Liver (tissue), 3 donors: Measurements from ENCODE around the gene KLF16.
"Not testable (repeated sequence)": the region's sequence is repeated elsewhere in the genome, so short reads cannot be mapped to it uniquely, and the experiment has no call there.

Experiments used
- ATF3 ChIP-seq: IDR thresholded peaks from 2 replicates; pipeline ENCODE4 v1.6.1; 2016; ENCODE audit warnings: antibody characterized with exemption
- CTCF ChIP-seq: fragments of 150-350 bp; IDR thresholded peaks from 2 replicates; pipeline ENCODE4 v1.5.1; 2017; ENCODE audit warnings: improper control_type of control experiment, low read depth, low read length; ENCODE audit not compliant: missing input control
- EGR1 ChIP-seq, 2 donors: IDR thresholded peaks; 2 replicates each; pipeline ENCODE4 v1.6.1; 2016 to 2018; ENCODE audit warnings: antibody characterized with exemption in 2 of 2, low read depth in 2 of 2
- GABPA ChIP-seq, 2 donors: IDR thresholded peaks in 1 of 2; conservative IDR thresholded peaks in 1 of 2; 2 replicates each; pipeline ENCODE4 v1.6.1; 2016; ENCODE audit warnings: antibody characterized with exemption in 2 of 2, mild to moderate bottlenecking in 1 of 2, moderate library complexity in 1 of 2
- JUND ChIP-seq, 2 donors: IDR thresholded peaks; 2 replicates each; pipeline ENCODE4 v1.6.1; 2016; ENCODE audit warnings: antibody characterized with exemption in 2 of 2
- MAX ChIP-seq: IDR thresholded peaks from 2 replicates; pipeline ENCODE4 v1.6.1; 2016; ENCODE audit warnings: antibody characterized with exemption
- RAD21 ChIP-seq, 2 donors: IDR thresholded peaks; 2 replicates each; pipeline ENCODE4 v1.6.1; 2016; ENCODE audit warnings: antibody characterized with exemption in 2 of 2, mild to moderate bottlenecking in 2 of 2
- SP1 ChIP-seq: IDR thresholded peaks from 2 replicates; pipeline ENCODE4 v1.6.1; 2018; ENCODE audit warnings: antibody characterized with exemption, mild to moderate bottlenecking
- TAF1 ChIP-seq: conservative IDR thresholded peaks from 2 replicates; pipeline ENCODE4 v1.6.1; 2016; ENCODE audit warnings: antibody characterized with exemption, mild to moderate bottlenecking
- YY1 ChIP-seq: IDR thresholded peaks from 2 replicates; pipeline ENCODE4 v1.6.1; 2016; ENCODE audit warnings: antibody characterized with exemption, mild to moderate bottlenecking
- TF ChIP-seq, protein P1 (sequence below): IDR thresholded peaks from 2 replicates; pipeline ENCODE4 v1.6.1; 2016; ENCODE audit warnings: antibody characterized with exemption, mild to moderate bottlenecking
- TF ChIP-seq, protein P2 (sequence below): IDR thresholded peaks from 2 replicates; pipeline ENCODE4 v1.6.1; 2016; ENCODE audit warnings: antibody characterized with exemption
- donor health status: healthy.
- donor health status: healthy.

GRCh38 chr19:1878583-1878982 is 15.2 kb upstream of the KLF16 start:
- TF ChIP-seq, protein P1, sequence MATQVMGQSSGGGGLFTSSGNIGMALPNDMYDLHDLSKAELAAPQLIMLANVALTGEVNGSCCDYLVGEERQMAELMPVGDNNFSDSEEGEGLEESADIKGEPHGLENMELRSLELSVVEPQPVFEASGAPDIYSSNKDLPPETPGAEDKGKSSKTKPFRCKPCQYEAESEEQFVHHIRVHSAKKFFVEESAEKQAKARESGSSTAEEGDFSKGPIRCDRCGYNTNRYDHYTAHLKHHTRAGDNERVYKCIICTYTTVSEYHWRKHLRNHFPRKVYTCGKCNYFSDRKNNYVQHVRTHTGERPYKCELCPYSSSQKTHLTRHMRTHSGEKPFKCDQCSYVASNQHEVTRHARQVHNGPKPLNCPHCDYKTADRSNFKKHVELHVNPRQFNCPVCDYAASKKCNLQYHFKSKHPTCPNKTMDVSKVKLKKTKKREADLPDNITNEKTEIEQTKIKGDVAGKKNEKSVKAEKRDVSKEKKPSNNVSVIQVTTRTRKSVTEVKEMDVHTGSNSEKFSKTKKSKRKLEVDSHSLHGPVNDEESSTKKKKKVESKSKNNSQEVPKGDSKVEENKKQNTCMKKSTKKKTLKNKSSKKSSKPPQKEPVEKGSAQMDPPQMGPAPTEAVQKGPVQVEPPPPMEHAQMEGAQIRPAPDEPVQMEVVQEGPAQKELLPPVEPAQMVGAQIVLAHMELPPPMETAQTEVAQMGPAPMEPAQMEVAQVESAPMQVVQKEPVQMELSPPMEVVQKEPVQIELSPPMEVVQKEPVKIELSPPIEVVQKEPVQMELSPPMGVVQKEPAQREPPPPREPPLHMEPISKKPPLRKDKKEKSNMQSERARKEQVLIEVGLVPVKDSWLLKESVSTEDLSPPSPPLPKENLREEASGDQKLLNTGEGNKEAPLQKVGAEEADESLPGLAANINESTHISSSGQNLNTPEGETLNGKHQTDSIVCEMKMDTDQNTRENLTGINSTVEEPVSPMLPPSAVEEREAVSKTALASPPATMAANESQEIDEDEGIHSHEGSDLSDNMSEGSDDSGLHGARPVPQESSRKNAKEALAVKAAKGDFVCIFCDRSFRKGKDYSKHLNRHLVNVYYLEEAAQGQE = not testable (repeated sequence)
- TF ChIP-seq, protein P2, sequence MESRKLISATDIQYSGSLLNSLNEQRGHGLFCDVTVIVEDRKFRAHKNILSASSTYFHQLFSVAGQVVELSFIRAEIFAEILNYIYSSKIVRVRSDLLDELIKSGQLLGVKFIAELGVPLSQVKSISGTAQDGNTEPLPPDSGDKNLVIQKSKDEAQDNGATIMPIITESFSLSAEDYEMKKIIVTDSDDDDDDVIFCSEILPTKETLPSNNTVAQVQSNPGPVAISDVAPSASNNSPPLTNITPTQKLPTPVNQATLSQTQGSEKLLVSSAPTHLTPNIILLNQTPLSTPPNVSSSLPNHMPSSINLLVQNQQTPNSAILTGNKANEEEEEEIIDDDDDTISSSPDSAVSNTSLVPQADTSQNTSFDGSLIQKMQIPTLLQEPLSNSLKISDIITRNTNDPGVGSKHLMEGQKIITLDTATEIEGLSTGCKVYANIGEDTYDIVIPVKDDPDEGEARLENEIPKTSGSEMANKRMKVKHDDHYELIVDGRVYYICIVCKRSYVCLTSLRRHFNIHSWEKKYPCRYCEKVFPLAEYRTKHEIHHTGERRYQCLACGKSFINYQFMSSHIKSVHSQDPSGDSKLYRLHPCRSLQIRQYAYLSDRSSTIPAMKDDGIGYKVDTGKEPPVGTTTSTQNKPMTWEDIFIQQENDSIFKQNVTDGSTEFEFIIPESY = not testable (repeated sequence)
- not testable (repeated sequence) for TF ChIP-seq SP1; CTCF; YY1; JUND (IDR thresholded peaks at IDR 0.05); RAD21 (IDR thresholded peaks at IDR 0.05); TAF1; ATF3; MAX; EGR1 (IDR thresholded peaks at IDR 0.05; ENCODE audit: low read depth in 2 of 2); GABPA (IDR thresholded peaks at IDR 0.05 in 1 of 2, conservative IDR thresholded peaks at IDR 0.05 in 1 of 2)
